WI38 (cell line): ENCODE measurements around the gene FTSJ1.

Experiments used
- H3K4me3 ChIP-seq: 2 replicates; pipeline ENCODE4 v1.5.1; 2011; ENCODE audit warnings: low read depth, mild to moderate bottlenecking, control low read depth, low read length
- TF ChIP-seq, protein P1 (sequence below): IDR thresholded peaks from 2 replicates; pipeline ENCODE4 v1.5.1; 2012; ENCODE audit warnings: low read depth, mild to moderate bottlenecking, control low read depth, low read length

FTSJ1 gene

DNA sequence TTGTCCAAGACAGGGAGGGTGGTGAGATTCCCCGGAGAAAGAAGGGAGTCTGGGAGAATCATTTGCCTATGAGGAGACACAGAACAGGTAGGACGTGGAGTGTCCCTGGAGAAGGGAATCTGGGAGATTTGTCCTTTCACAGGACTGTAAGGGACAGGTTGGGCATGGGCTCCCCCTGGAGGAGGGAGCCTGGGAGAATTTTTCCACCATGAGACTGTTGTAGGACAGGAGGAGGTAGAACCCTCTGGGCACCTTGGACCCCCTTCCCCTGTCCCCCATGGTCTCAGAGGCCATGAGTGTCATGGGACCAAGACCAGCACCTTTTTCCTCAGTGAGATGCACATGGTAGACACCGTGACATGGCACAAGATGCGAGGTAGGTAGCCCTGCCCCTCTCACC is 35.6 kb downstream of the FTSJ1 start:
- no peak overlapping the region for H3K4me3 ChIP-seq
- TF ChIP-seq, protein P1, sequence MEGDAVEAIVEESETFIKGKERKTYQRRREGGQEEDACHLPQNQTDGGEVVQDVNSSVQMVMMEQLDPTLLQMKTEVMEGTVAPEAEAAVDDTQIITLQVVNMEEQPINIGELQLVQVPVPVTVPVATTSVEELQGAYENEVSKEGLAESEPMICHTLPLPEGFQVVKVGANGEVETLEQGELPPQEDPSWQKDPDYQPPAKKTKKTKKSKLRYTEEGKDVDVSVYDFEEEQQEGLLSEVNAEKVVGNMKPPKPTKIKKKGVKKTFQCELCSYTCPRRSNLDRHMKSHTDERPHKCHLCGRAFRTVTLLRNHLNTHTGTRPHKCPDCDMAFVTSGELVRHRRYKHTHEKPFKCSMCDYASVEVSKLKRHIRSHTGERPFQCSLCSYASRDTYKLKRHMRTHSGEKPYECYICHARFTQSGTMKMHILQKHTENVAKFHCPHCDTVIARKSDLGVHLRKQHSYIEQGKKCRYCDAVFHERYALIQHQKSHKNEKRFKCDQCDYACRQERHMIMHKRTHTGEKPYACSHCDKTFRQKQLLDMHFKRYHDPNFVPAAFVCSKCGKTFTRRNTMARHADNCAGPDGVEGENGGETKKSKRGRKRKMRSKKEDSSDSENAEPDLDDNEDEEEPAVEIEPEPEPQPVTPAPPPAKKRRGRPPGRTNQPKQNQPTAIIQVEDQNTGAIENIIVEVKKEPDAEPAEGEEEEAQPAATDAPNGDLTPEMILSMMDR: no peak

DNA sequence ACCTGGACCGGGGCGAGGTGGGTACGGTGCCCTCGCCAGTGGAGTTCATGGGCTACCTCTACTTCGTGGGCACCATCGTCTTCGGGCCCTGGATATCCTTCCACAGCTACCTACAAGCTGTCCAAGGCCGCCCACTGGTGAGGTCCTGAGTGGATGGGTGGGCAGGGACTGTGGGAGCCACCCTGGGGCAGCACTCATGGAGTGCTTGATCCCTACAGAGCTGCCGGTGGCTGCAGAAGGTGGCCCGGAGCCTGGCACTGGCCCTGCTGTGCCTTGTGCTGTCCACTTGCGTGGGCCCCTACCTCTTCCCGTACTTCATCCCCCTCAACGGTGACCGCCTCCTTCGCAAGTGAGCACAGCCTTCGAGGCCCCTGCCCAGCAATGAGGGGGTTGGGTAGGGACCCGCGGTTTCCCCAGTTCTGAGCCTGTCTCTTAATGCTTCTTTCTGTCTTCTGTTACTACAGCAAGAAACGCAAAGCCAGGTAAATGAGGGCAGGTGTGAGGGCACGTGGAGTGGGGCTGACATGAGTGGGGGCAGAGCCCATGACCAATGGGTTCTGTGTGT is 36.5 kb downstream of the FTSJ1 start:
- no peak overlapping the region for H3K4me3 ChIP-seq
- TF ChIP-seq, protein P1: no peak

GRCh38 chrX:48513670-48514069 is 37.7 kb downstream of the FTSJ1 start:
- TF ChIP-seq, protein P1: no peak
- no peak overlapping the region for H3K4me3 ChIP-seq

DNA sequence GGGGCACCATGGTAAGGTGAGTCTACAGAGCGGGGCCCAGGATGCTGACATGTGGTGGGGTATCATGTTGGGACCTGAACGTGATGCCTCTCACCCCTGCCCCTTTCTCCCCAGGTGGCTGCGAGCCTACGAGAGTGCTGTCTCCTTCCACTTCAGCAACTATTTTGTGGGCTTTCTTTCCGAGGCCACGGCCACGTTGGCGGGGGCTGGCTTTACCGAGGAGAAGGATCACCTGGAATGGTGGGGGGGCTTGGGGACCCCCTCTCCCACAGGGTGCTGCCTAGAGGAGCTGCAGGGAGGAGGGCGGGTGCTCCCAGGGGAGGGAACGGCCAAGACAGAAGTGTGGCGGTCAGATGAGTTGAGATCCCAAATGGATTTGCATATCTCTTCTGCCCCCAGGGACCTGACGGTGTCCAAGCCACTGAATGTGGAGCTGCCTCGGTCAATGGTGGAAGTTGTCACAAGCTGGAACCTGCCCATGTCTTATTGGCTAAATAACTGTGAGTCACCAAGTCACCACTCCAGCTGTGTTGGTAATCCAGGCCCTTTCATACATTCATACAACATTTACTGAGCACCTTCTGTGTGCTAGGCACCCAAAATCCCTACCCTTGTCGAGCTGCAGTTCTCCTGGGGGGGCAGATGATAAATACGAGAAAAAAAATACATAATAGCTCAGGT is 38.3 kb downstream of the FTSJ1 start:
- TF ChIP-seq, protein P1: no peak
- no peak overlapping the region for H3K4me3 ChIP-seq

DNA sequence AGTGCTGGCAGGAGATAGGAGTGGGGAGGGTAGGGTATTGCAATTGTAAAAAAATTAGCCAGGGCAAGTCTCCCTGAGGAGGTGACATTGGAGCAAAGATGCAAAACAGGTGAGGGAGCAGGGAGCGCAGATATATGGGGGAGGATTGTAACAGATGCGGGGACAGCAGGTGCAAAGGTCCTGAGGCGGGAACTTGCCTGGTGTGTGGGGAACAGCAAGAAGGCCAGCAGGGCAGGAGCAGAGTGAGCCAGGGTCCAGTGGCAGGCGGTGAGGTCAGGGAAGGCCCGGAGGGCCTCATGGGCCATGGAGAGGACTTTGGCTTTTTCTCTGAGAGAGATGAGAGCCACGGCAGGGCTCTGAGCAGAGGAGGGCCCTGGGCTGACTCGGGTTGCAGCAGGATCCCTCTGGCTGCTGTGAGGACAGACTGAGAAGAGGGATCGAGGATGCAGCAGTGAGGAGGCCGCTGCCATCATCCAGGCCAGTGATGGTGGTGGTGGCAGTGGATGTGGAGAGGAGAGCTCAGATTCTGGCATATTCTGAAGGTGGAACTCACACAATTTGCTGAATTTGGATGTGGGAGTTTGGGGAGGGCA is 39.0 kb downstream of the FTSJ1 start:
- TF ChIP-seq, protein P1: no peak
- H3K4me3 ChIP-seq: no peak overlapping the region

DNA sequence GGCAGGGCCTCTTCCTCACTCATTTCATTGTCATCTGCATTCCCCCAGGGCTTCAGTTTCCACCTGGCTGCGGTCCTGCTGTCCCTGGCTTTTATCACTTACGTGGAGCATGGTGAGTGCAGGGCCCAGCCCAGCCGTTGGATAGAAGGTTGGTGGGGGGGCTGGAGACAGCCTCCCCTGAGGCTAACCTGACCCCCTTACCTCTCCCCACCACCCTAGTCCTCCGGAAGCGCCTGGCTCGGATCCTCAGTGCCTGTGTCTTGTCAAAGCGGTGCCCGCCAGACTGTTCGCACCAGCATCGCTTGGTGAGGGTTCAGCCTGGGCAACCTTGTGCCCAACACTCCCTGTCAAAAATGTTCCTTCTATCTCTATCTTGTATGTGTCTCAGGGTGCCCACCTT is 39.8 kb downstream of the FTSJ1 start:
- TF ChIP-seq, protein P1: no peak
- no peak overlapping the region for H3K4me3 ChIP-seq

GRCh38 chrX:48516285-48516684 is 40.3 kb downstream of the FTSJ1 start:
- TF ChIP-seq, protein P1: no peak
- H3K4me3 ChIP-seq: no peak overlapping the region
